Posterior vena cava (tissue), 2 donors: Measurements from ENCODE around the gene PLEKHG4. TPM values are rescaled to one million over a fixed set of nuclear protein-coding genes. Genes with fewer than 3 reads are reported as not detected.

Experiments used
- DNase-seq: peaks from one replicate; pipeline ENCODE4 v3.0.0-alpha.2; 2020; ENCODE audit warnings: low spot score
- intact Hi-C, 2 donors: fragments of 100-400 bp; cut with DNase I; formaldehyde crosslinking; loops; one replicate each; pipeline versions ENCODE4 v1.14.1 to v1.14.2; 2022 to 2023
- total RNA-seq, 2 donors: library from RNA; stranded (reverse); fragmentation: NEBNext Ultra II Directional; extraction: Animal tissue kit (Norgen Biotek cat#: 25700); gene quantifications; one replicate each; pipeline ENCODE4 v1.2.1, GENCODE V29; 2021
- donor health status: DM: yes; HTN: yes; CAD: no.
- donor health status: DM: yes; HTN: yes; CAD: no.

Gene PLEKHG4
- total RNA-seq, 2 donors from 2014 or later: 3.2 to 5.4 TPM

- intact Hi-C loops: loop anchor here in 1 of 2 donors (10.0 kb wide), 1 partner anchor 1102 kb away; no protein-coding TSS in a partner anchor
- DNase-seq: no peak
Measured at GRCh38 chr16:67282447-67282805, 3.1 kb downstream of the PLEKHG4 start.

DNA sequence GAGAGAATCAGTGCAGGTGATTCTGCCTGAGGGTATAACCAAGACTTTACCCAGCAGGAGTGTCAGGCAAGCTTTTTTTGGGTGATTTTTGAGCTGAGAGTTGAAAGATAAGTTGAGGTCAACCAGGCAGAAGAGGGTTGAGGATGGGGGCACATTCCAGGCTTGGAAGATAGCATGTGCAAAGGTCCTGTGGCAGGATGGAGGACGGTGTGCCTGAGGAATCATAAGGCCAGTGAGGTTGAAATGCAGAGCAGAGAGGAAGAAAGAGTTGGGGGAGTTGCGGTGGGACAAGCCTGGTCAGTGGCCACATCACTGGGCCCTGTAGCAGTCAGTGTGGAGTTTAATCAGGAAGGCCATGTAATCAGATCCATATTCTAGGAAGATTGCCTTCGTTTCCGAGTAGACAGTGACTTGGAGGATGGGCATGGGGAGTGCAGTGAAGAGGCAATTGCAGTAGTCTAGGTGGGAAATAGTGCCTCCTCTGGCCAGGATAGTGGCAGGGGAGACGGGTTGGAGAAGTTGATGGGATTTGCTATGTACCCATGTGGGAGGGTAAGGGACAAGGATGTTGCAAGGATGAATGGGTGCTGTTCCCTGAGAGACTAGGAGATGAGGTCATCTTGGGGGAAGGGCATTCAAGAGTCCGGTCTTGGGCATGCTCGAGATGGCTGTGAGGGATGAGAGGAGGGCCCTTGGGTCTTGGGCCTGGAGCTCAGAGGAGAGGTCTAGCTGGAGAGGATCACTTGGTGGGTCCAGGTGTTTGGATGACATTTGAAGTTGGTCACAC lies 3.9 kb downstream of the PLEKHG4 start:
- intact Hi-C loops: loop anchor here in 1 of 2 donors (10.0 kb wide), 1 partner anchor 1102 kb away; no protein-coding TSS in a partner anchor
- no peak for DNase-seq

GRCh38 chr16:67283826-67284555 lies 4.7 kb downstream of the PLEKHG4 start:
- DNase-seq: peak; percentile 55
- intact Hi-C loops: loop anchor here in 1 of 2 donors (10.0 kb wide), 1 partner anchor 1101 kb away; no protein-coding TSS in a partner anchor

DNA sequence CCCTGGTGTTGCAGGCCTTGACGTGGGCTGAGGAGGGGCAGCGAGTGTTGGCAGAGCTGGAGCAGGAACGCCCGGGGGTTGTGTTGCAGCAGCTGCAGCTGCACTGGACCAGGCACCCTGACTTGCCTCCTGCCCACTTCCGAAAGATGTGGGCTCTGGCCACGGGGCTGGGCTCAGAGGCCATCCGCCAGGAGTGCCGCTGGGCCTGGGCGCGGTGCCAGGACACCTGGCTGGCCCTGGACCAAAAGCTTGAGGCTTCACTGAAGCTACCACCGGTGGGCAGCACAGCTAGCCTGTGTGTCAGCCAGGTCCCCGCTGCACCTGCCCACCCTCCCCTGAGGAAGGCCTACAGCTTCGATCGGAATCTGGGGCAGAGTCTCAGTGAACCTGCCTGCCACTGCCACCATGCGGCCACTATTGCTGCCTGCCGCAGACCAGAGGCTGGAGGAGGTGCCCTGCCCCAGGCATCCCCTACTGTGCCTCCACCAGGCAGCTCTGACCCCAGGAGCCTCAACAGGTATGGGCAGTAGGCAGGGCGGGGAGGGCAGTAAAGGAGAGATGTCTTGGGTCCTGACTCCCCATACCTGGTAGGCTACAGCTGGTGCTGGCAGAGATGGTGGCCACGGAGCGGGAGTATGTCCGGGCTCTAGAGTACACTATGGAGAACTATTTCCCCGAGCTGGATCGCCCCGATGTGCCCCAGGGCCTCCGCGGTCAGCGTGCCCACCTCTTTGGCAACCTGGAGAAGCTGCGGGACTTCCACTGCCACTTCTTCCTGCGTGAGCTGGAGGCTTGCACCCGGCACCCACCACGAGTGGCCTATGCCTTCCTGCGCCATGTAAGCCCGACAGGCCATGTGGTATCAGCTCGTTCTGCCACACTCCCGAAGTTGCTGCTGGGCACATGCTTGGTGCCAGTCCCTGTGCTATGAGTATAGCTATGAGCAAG lies 5.6 kb downstream of the PLEKHG4 start:
- intact Hi-C loops: loop anchor here in 1 of 2 donors (10.0 kb wide), 1 partner anchor 1100 kb away; no protein-coding TSS in a partner anchor
- peak; percentile 81 for DNase-seq

DNA sequence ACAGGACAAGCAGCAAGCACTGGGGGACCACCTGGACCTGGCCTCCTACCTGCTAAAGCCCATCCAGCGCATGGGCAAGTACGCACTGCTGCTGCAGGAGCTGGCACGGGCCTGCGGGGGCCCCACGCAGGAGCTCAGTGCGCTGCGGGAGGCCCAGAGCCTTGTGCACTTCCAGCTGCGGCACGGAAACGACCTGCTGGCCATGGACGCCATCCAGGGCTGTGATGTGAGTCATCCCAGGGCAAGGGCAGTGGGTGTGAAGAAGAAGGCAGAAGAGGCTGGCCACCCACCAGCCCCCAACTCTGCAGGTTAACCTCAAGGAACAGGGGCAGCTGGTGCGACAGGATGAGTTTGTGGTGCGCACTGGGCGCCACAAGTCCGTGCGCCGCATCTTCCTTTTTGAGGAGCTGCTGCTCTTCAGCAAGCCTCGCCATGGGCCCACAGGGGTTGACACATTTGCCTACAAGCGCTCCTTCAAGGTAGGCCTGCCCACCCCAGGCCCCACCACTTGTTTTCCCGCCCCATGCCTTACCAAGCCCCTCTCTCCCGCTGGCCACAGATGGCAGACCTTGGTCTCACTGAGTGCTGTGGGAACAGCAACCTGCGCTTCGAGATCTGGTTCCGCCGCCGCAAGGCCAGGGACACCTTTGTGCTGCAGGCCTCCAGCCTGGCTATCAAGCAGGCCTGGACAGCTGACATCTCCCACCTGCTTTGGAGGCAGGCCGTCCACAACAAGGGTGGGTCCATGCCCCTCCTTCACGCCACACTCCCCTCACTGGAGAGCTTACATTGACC lies 7.3 kb downstream of the PLEKHG4 start:
- intact Hi-C loops: loop anchor here in 1 of 2 donors (10.0 kb wide), 1 partner anchor 1098 kb away; no protein-coding TSS in a partner anchor
- DNase-seq: no peak

DNA sequence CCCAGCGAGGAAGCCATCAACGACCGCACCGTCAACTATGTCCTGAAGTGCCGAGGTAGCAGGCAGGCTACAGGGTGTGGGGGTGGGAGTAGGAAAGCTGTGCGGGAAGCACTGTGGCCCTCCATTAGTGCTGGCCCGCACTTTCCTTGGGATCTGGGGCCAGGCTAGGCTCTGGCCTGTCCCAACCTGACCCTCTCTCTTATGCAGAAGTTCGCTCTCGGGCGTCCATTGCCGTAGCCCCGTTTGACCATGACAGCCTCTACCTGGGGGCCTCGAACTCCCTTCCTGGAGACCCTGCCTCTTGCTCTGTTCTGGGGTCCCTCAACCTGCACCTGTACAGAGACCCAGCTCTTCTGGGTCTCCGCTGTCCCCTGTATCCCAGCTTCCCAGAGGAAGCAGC lies 8.6 kb downstream of the PLEKHG4 start:
- intact Hi-C loops: loop anchor here in 1 of 2 donors (10.0 kb wide), 1 partner anchor 1097 kb away; no protein-coding TSS in a partner anchor
- DNase-seq: no peak

DNA sequence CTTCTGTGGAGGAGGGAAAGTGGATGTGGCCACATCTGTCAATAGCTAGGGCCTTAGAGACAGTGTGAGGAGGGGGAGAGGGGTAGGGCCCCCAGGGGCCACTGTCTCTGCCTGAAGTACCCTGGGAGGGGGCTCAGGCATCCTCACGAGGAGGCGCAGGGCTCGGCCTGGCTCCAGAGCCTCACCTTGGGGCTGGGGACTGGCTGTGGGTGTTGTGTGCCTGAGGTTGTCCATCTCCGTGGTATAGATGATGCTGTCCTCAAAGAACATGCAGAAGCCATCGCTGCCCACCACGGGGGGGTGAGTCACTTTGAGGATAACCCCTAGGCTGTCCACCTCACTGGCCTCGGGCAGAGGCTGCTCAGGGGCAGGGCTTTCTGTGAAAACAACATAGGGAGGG lies 12.1 kb downstream of the PLEKHG4 start:
- intact Hi-C loops: no loop called here
- no peak for DNase-seq

- intact Hi-C loops: no loop called here
- no peak for DNase-seq
Measured at GRCh38 chr16:67294171-67294757, 14.9 kb downstream of the PLEKHG4 start.

- no peak for DNase-seq
- intact Hi-C loops: no loop called here
Measured at GRCh38 chr16:67294938-67295361, 15.6 kb downstream of the PLEKHG4 start.

DNA sequence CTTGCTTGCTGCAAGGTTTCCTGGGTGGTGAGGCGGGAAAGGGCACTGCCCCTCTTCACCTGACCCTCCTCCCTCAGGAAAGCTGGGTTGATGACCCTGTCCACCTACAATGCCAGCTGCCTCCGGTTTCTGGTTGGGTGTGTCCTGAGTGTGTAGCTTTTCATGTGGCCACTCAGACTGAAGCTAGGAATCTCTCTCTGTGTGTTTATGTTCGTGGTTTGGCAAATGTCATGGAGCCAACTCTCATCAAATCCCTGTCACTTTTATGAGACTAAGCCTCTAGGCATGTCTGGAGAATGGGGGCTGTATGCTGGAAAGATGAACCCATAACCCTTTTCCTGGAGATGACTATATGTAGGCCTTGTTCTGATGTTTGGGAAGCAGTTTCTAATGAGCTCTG lies 17.1 kb downstream of the PLEKHG4 start:
- intact Hi-C loops: no loop called here
- peak; percentile 1 for DNase-seq

DNA sequence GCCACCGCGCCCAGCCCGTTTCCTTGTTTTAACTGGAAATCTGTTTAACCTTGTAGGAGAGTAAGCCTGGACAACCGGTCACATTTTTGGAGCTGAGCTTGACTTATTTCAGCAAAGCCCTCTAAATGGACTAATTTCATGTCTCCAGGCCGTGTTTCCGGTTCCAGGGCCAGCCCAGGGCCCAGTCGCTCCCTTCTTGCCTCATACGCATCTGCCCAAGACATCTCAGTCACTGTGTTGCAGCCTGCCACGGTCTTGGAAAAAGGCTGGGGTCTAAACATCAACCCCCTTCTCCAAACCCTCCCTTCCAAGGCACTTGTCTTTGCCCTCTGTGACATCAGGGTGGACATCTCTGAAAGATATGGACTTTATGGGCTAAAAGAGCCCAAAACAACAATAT lies 18.9 kb downstream of the PLEKHG4 start:
- no peak for DNase-seq
- intact Hi-C loops: no loop called here

- intact Hi-C loops: no loop called here
- DNase-seq: no peak
Measured at GRCh38 chr16:67299269-67299668, 19.9 kb downstream of the PLEKHG4 start.

DNA sequence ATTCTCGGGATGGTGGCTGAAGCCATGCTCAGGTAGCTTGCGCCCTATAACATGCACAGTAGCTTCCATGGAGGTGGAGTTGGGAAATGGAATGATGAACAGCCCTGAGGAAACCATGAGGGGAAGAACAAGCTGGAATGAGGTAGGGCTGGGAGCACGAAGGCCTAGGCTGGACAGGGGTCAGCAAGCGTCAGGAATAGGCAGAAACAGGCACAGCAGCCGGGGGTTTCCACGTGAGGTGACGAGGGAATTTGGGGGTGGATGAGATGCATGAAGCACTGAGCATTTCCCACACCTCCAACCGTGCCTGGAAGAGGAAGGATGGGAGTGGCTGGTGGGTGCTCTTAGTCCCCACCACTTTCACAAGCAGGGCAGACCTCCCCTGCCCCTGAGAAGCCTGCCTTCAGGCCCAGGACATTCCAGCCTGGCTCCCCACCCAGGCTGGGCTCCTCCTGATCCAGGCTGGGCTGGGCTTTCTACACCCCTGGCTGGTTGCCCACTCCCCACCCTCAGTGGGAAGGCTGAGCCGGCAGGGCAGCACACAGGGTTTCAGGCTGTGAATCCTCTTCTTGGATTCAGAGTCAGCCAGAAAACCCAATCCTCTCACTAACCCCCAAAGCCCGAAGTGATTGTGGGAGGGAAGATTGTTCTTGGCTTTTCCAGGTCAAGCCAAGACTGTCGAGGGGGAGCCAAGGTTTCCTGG lies 21.9 kb downstream of the PLEKHG4 start:
- intact Hi-C loops: no loop called here
- peak; percentile 93 for DNase-seq

GRCh38 chr16:67302076-67302475 lies 22.7 kb downstream of the PLEKHG4 start:
- peak; percentile 62 for DNase-seq
- intact Hi-C loops: no loop called here

GRCh38 chr16:67302970-67303369 lies 23.6 kb downstream of the PLEKHG4 start:
- no peak for DNase-seq
- intact Hi-C loops: no loop called here

DNA sequence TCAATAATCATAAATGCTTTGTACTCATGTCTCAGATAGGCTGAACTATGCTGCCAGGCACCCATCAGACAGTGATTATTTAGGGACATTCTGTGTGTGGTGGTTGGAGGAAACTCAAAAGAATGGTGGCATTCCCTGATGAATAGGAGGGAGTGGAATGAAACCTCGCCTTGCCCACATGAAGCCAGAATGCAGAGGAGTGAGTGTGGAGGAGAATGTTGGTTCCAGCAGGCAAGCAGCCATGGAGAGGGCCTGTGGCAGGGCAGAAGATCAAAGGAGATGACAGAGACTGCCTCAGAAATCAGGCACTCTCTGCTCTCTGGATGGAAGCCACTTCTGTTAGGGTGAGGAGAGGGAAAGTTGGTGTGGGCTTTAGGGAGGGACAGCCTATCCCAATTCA lies 24.7 kb downstream of the PLEKHG4 start:
- DNase-seq: no peak
- intact Hi-C loops: no loop called here

DNA sequence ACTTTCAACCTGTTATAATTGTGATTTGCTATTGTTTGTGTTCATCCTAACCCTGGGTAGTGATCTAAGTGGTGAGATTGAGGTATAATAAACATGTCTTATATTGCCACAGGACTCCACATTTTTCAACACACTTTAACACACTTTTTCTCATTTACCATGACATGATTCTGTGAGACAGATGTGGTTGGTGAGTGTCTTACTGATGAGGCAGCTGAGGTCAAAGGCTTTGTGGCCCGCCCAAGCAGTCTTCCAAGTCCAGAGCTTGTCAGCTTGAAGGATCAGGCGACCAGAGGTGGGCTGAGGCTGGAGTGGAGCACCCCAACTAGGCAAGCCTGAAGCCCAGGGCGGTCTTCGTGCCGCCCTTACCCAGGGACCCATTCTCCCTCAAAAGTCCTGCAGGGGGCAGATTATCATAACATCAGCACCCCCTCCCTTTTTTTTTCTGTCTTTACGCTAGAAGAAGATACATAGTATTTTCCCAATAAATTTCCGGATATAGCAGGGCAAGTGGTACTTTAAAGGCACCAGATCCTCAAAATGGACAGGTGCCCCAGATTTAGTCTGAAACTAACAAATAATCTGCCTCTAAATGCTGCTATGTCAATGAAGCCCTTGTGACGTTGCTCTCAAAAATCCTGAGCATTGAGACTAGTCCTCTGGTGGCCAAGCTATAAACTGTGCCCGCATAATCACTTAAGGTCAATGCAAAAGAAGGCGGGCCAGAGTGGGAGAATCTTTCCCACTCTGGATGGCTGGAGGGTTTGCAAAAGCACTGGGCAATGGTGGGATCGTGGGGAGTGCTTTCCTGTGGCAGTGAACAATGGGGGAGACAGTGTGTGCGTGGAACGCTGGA lies 26.1 kb downstream of the PLEKHG4 start:
- intact Hi-C loops: no loop called here
- DNase-seq: no peak
